Endothelial cell of umbilical vein (primary cell): ENCODE data around the gene PTPN2. TPM values are rescaled to one million over a fixed set of nuclear protein-coding genes. Genes with fewer than 3 reads are reported as not detected.

Source experiments
- BruUV-seq: library from RNA; stranded (reverse); fragments of 400-500 nt; replicated peaks from 2 replicates; lab custom pipeline; 2021; lab: Mats Ljungman, UMichigan
- CTCF ChIA-PET: fragments of 300-600, 350-600 bp; sonication (Branson Sonifier 250); formaldehyde crosslinking; loops from one replicate; lab custom pipeline; 2021; ENCODE audit warnings: antibody characterized with exemption, inconsistent platforms; lab: Charles Lee
- POLR2A ChIA-PET: fragments of 300-600, 350-600 bp; sonication (Branson Sonifier 250); formaldehyde crosslinking; loops from one replicate; lab custom pipeline; 2021; ENCODE audit warnings: antibody characterized with exemption, inconsistent platforms; lab: Charles Lee
- DNase-seq: peaks from one replicate; pipeline ENCODE4 v3.0.0-alpha.2; 2011; ENCODE audit warnings: low read depth, low spot score
- FAIRE-seq: peaks from 2 replicates; lab custom pipeline; 2011; peaks lifted over from hg19 to GRCh38; lab: Jason Lieb, UNC
- H2AFZ ChIP-seq: 2 replicates; pipeline ENCODE4 v1.6.0; 2012; ENCODE audit warnings: low read depth, low read length, control low read depth, inconsistent platforms
- H3K27ac ChIP-seq: 2 replicates; pipeline ENCODE4 v1.5.1; 2011; ENCODE audit warnings: low read depth, mild to moderate bottlenecking, control low read depth, low read length, moderate library complexity; ENCODE audit not compliant: insufficient read depth
- H3K27me3 ChIP-seq, 2 experiments: 2 replicates each; pipeline versions ENCODE4 v1.6.0 to v1.6.1; 2011; ENCODE audit warnings: low read length in 2 of 2, mixed read lengths in 1 of 2; ENCODE audit not compliant: control insufficient read depth in 2 of 2, insufficient read depth in 2 of 2
- H3K36me3 ChIP-seq, 2 experiments: 2 replicates in 1 of 2; 3 replicates in 1 of 2; pipeline ENCODE4 v1.5.1; 2011; ENCODE audit warnings: low read length in 2 of 2, mild to moderate bottlenecking in 1 of 2, moderate library complexity in 1 of 2; ENCODE audit not compliant: control insufficient read depth in 2 of 2, insufficient read depth in 2 of 2; ENCODE audit errors: extremely low read depth in 1 of 2
- H3K4me1 ChIP-seq: 3 replicates; pipeline ENCODE4 v1.5.1; 2011; ENCODE audit warnings: mild to moderate bottlenecking, low read length; ENCODE audit not compliant: control insufficient read depth, insufficient read depth; ENCODE audit errors: extremely low read depth
- H3K4me2 ChIP-seq: 2 replicates; pipeline ENCODE4 v1.6.1; 2011; ENCODE audit warnings: low read length, control low read depth, mixed read lengths; ENCODE audit not compliant: insufficient read depth
- H3K4me3 ChIP-seq, 3 experiments: fragments of 200-600 bp in 1 of 3; sonication (generic), shearing (Covaris generic) in 1 of 3; replicated peaks in 1 of 3; 2 replicates each; pipeline ENCODE4 v1.5.1; 2011 to 2016; ENCODE audit warnings: control low read depth in 3 of 3, low read length in 3 of 3, mild to moderate bottlenecking in 2 of 3, inconsistent platforms in 1 of 3, low read depth in 1 of 3, moderate library complexity in 1 of 3; ENCODE audit not compliant: insufficient read depth in 1 of 3
- H3K79me2 ChIP-seq: 2 replicates; pipeline ENCODE4 v1.6.0; 2012; ENCODE audit warnings: low read length, inconsistent platforms; ENCODE audit not compliant: control insufficient read depth, insufficient read depth
- H3K9ac ChIP-seq: replicated peaks from 2 replicates; pipeline ENCODE3; 2011; ENCODE audit warnings: low read length, control low read depth; ENCODE audit not compliant: insufficient read depth; ENCODE audit errors: extremely low read depth
- H3K9me1 ChIP-seq: replicated peaks from 3 replicates; pipeline ENCODE4 v1.6.0; 2011; ENCODE audit warnings: mild to moderate bottlenecking, low read length; ENCODE audit not compliant: control insufficient read depth, insufficient read depth; ENCODE audit errors: extremely low read depth
- H3K9me3 ChIP-seq: replicated peaks from 2 replicates; pipeline ENCODE4 v1.5.1; 2012; ENCODE audit warnings: low read length, inconsistent platforms; ENCODE audit not compliant: control insufficient read depth, insufficient read depth
- H4K20me1 ChIP-seq: replicated peaks from 2 replicates; pipeline ENCODE3; 2011; ENCODE audit warnings: mild to moderate bottlenecking, low read length; ENCODE audit not compliant: control insufficient read depth, insufficient read depth; ENCODE audit errors: extremely low read depth
- EZH2 ChIP-seq: IDR thresholded peaks from 2 replicates; pipeline ENCODE4 v1.6.1; 2012; ENCODE audit warnings: borderline replicate concordance, low read depth, mild to moderate bottlenecking, moderate library complexity, low read length, inconsistent platforms; ENCODE audit not compliant: severe bottlenecking
- FOS ChIP-seq: IDR thresholded peaks from 2 replicates; pipeline ENCODE4 v1.6.1; 2011; ENCODE audit warnings: mild to moderate bottlenecking, low read length, moderate library complexity, borderline replicate concordance; ENCODE audit not compliant: insufficient read depth
- GATA2 ChIP-seq: IDR thresholded peaks from 2 replicates; pipeline ENCODE4 v1.7.0; 2011; ENCODE audit warnings: low read depth, mild to moderate bottlenecking, moderate library complexity, mixed read lengths, low read length; ENCODE audit not compliant: insufficient read length, insufficient read depth
- JUN ChIP-seq: IDR thresholded peaks from 2 replicates; pipeline ENCODE4 v1.6.1; 2011; ENCODE audit warnings: borderline replicate concordance, low read depth; ENCODE audit not compliant: insufficient read length, insufficient read depth
- MYC ChIP-seq: IDR thresholded peaks from one replicate; pipeline ENCODE4 v1.6.1; 2011; ENCODE audit warnings: mild to moderate bottlenecking, low read depth, low read length
- POLR2A ChIP-seq: IDR thresholded peaks from 2 replicates; pipeline ENCODE4 v1.6.1; 2012; ENCODE audit warnings: low read depth, mild to moderate bottlenecking, control low read depth, low read length
- POLR2AphosphoS5 ChIP-seq: IDR thresholded peaks from 2 replicates; pipeline ENCODE4 v1.6.1; 2012; ENCODE audit warnings: low read depth, mild to moderate bottlenecking, control low read depth, low read length, moderate library complexity; ENCODE audit not compliant: insufficient read depth
- dilution Hi-C: fragments of 300-500 bp; cut with MboI; formaldehyde crosslinking; loops from one replicate; pipeline ENCODE4 v1.15.0; 2019; ENCODE audit warnings: low sequenced_read_pairs; ENCODE audit not compliant: extremely low pct_ligation_motif_present
- intact Hi-C: fragments of 100-400 bp; cut with micrococcal nuclease; formaldehyde crosslinking; loops from one replicate; pipeline ENCODE4 v1.10.0; 2022
- polyA plus RNA-seq, 4 experiments: library from polyadenylated mRNA; depleted of rRNA in 3 of 4; stranded (reverse) in 3 of 4; unstranded in 1 of 4; fragments of >200 nt; gene quantifications; 2 replicates each; pipeline versions ENCODE4 v1.2.1 to v1.2.3, GENCODE V29; 2011 to 2012; ENCODE audit warnings: missing spikeins in 1 of 4
- total RNA-seq: library from RNA; stranded (reverse); gene quantifications from 2 replicates; pipeline ENCODE4 v1.2.3, GENCODE V29; 2021
- TF ChIP-seq, protein P1 (sequence below): IDR thresholded peaks from 2 replicates; pipeline ENCODE4 v1.6.1; 2011; ENCODE audit not compliant: insufficient read depth, insufficient read length
- TF ChIP-seq, protein P2 (sequence below), 2 donors: IDR thresholded peaks; 1 replicate in 1 of 2; 2 replicates in 1 of 2; pipeline ENCODE4 v1.5.1; 2011; ENCODE audit warnings: low read length in 2 of 2, mild to moderate bottlenecking in 2 of 2, moderate library complexity in 2 of 2, control low read depth in 1 of 2, inconsistent platforms in 1 of 2, low read depth in 1 of 2; ENCODE audit not compliant: insufficient read depth in 1 of 2; ENCODE audit errors: extremely low read depth in 1 of 2

The PTPN2 gene
- total and polyA plus RNA-seq, 2 donors (not counting 3 experiments of a cell fraction or from before 2014, with no cell fraction given): 8.2 to 20.9 TPM

DNA sequence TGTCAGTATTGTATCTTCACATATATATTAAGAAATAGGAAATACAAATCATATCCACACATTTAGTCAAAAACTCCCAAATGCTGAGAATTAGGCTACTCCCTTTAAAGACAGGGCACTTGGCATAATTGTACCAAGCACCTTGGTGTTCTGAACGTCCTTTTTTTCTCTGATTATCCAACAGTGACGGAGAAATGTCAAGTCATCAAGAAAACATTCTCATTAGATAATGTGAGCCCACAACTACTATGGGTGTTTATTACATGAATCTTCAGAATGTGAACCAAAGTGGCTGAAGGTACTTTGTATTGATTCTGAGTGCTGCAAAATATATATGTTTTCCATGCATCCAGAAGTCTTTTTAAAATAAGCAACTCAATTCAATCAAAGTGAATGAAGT is 97.4 kb downstream of the PTPN2 start:
- POLR2A ChIA-PET: no interaction called here
- dilution Hi-C loops (no loop called here), intact Hi-C loops (no loop called here)
- no peak for TF ChIP-seq MYC
- no peak for TF ChIP-seq EZH2
- TF ChIP-seq POLR2A: no peak
- no peak for TF ChIP-seq GATA2
- no peak for TF ChIP-seq FOS
- TF ChIP-seq, protein P1, sequence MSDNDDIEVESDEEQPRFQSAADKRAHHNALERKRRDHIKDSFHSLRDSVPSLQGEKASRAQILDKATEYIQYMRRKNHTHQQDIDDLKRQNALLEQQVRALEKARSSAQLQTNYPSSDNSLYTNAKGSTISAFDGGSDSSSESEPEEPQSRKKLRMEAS: no peak
- TF ChIP-seq JUN: no peak
- TF ChIP-seq POLR2AphosphoS5: no peak
- TF ChIP-seq, protein P2, sequence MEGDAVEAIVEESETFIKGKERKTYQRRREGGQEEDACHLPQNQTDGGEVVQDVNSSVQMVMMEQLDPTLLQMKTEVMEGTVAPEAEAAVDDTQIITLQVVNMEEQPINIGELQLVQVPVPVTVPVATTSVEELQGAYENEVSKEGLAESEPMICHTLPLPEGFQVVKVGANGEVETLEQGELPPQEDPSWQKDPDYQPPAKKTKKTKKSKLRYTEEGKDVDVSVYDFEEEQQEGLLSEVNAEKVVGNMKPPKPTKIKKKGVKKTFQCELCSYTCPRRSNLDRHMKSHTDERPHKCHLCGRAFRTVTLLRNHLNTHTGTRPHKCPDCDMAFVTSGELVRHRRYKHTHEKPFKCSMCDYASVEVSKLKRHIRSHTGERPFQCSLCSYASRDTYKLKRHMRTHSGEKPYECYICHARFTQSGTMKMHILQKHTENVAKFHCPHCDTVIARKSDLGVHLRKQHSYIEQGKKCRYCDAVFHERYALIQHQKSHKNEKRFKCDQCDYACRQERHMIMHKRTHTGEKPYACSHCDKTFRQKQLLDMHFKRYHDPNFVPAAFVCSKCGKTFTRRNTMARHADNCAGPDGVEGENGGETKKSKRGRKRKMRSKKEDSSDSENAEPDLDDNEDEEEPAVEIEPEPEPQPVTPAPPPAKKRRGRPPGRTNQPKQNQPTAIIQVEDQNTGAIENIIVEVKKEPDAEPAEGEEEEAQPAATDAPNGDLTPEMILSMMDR (IDR thresholded peaks at IDR 0.05; ENCODE audit: extremely low read depth in 1 of 2, insufficient read depth in 1 of 2, low read depth in 1 of 2, low read length in 2 of 2): no peak
- H3K9me3 ChIP-seq: no peaks in the 10 kb centered on the region
- CTCF ChIA-PET: interaction anchor here (1.4 kb wide), 1 partner anchor 147 kb away, joined by 3 read pairs; no protein-coding TSS in a partner anchor
- FAIRE-seq: no peak
- BruUV-seq: no TSS peak
- DNase-seq: no peak
- no peaks in the 10 kb centered on the region for H3K36me3 ChIP-seq
- H3K4me2 ChIP-seq: no peak overlapping the region
- no peaks in the 10 kb centered on the region for H3K27me3 ChIP-seq
- H3K4me3 ChIP-seq: no peak overlapping the region
- no peak overlapping the region for H3K9ac ChIP-seq
- H4K20me1 ChIP-seq: no peaks in the 10 kb centered on the region
- H3K9me1 ChIP-seq: no peaks in the 10 kb centered on the region
- no peak overlapping the region for H3K27ac ChIP-seq
- H3K4me1 ChIP-seq: no peaks in the 10 kb centered on the region
- H2AFZ ChIP-seq: no peak overlapping the region
- no peaks in the 10 kb centered on the region for H3K79me2 ChIP-seq
